Ascending aorta (tissue), 2 donors: ENCODE measurements around the gene ATP13A1. TPM values are rescaled to one million over a fixed set of nuclear protein-coding genes. Genes with fewer than 3 reads are reported as not detected.
"Not testable (repeated sequence)": the region's sequence is repeated elsewhere in the genome, so short reads cannot be mapped to it uniquely, and the experiment has no call there.

Experiments
- DNase-seq, 2 donors: peaks; one replicate each; pipeline ENCODE4 v3.0.0-alpha.2; 2019; ENCODE audit warnings: low spot score in 2 of 2
- H3K27ac ChIP-seq, 2 donors: fragments of 200-600 bp; sonication (generic); one replicate each; pipeline ENCODE4 v1.5.1; 2016 to 2017; ENCODE audit warnings: mild to moderate bottlenecking in 1 of 2
- H3K27me3 ChIP-seq: fragments of 200-600 bp; sonication (generic); one replicate; pipeline ENCODE4 v1.5.1; 2017
- H3K36me3 ChIP-seq, 2 donors: fragments of 200-600 bp; sonication (generic); one replicate each; pipeline ENCODE4 v1.5.1; 2016
- H3K4me1 ChIP-seq, 2 donors: fragments of 200-600 bp; sonication (generic); one replicate each; pipeline ENCODE4 v1.5.1; 2016 to 2017; ENCODE audit warnings: mild to moderate bottlenecking in 1 of 2
- H3K4me3 ChIP-seq, 2 donors: fragments of 200-600 bp; sonication (generic); one replicate each; pipeline ENCODE4 v1.5.1; 2016 to 2017; ENCODE audit warnings: mild to moderate bottlenecking in 1 of 2
- H3K9me3 ChIP-seq, 2 donors: fragments of 200-600 bp; sonication (generic); one replicate each; pipeline ENCODE4 v1.5.1; 2016
- intact Hi-C: fragments of 100-400 bp; cut with DNase I; formaldehyde crosslinking; loops from one replicate; pipeline ENCODE4 v1.15.1; 2023
- total RNA-seq: library from RNA; depleted of rRNA; stranded (reverse); fragments of >200 nt; gene quantifications from one replicate; pipeline ENCODE4 v1.1.0, GENCODE V29; 2016
- TF ChIP-seq, protein P1 (sequence below), 3 experiments: fragments of 200-600 bp in 2 of 3; fragments of 450-650 bp in 1 of 3; sonication (generic) in 2 of 3; IDR thresholded peaks; one replicate each; pipeline ENCODE4 v1.5.1; 2016 to 2019; ENCODE audit warnings: antibody characterized with exemption in 3 of 3, mild to moderate bottlenecking in 1 of 3, moderate library complexity in 1 of 3

ATP13A1 gene
- total RNA-seq, 1 donor from 2014 or later: 161 TPM

DNA sequence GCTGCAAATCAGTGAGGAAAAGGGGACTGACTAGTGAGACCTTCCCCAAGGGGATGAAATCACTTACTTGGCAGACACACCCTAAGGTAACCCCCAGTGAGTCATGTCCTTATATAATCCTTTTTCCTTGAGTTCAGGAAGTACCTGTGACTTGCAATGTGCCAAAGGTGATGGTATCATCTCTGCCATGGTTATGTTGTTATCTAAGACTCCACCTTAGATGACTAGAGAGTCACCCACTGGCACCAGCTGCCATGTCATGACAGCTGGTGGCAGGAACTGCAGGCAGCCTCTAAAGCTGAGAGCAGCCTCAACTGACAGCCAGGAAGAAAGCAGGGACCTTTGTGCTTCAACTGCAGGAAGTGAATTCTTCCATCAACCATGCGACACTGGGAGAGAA is 57.5 kb downstream of the ATP13A1 start:
- Histone ChIP-seq H3K27me3 (no peaks in the 10 kb centered on the region), H3K4me1 (no peaks in the 10 kb centered on the region), H3K27ac (no peak overlapping the region), H3K9me3 (no peaks in the 10 kb centered on the region), H3K4me3 (no peak overlapping the region), H3K36me3 (no peaks in the 10 kb centered on the region)
- intact Hi-C loops: no loop called here
- DNase-seq: no peak
- TF ChIP-seq, protein P1, sequence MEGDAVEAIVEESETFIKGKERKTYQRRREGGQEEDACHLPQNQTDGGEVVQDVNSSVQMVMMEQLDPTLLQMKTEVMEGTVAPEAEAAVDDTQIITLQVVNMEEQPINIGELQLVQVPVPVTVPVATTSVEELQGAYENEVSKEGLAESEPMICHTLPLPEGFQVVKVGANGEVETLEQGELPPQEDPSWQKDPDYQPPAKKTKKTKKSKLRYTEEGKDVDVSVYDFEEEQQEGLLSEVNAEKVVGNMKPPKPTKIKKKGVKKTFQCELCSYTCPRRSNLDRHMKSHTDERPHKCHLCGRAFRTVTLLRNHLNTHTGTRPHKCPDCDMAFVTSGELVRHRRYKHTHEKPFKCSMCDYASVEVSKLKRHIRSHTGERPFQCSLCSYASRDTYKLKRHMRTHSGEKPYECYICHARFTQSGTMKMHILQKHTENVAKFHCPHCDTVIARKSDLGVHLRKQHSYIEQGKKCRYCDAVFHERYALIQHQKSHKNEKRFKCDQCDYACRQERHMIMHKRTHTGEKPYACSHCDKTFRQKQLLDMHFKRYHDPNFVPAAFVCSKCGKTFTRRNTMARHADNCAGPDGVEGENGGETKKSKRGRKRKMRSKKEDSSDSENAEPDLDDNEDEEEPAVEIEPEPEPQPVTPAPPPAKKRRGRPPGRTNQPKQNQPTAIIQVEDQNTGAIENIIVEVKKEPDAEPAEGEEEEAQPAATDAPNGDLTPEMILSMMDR (IDR thresholded peaks at IDR 0.05): no peak

- H3K27ac ChIP-seq: no peak overlapping the region
- H3K27me3 ChIP-seq: no peaks in the 10 kb centered on the region
Observed at GRCh38 chr19:19602713-19603324, 60.7 kb downstream of the ATP13A1 start.

GRCh38 chr19:19602136-19602712 is 61.3 kb downstream of the ATP13A1 start:
- Histone ChIP-seq H3K9me3 (no peaks in the 10 kb centered on the region), H3K4me3 (no peak overlapping the region), H3K4me1 (no peaks in the 10 kb centered on the region), H3K36me3 (no peaks in the 10 kb centered on the region), H3K27ac (no peak overlapping the region), H3K27me3 (no peaks in the 10 kb centered on the region)
- no peak for DNase-seq
- TF ChIP-seq, protein P1 (IDR thresholded peaks at IDR 0.05): no peak
- intact Hi-C loops: no loop called here

More at GRCh38 chr19:19602713-19603324, 60.7 kb downstream of the ATP13A1 start:
- Histone ChIP-seq H3K9me3 (no peaks in the 10 kb centered on the region), H3K4me3 (no peak overlapping the region), H3K36me3 (no peaks in the 10 kb centered on the region), H3K4me1 (no peaks in the 10 kb centered on the region)
- intact Hi-C loops: no loop called here
- DNase-seq: no peak
- TF ChIP-seq, protein P1 (IDR thresholded peaks at IDR 0.05): no peak

DNA sequence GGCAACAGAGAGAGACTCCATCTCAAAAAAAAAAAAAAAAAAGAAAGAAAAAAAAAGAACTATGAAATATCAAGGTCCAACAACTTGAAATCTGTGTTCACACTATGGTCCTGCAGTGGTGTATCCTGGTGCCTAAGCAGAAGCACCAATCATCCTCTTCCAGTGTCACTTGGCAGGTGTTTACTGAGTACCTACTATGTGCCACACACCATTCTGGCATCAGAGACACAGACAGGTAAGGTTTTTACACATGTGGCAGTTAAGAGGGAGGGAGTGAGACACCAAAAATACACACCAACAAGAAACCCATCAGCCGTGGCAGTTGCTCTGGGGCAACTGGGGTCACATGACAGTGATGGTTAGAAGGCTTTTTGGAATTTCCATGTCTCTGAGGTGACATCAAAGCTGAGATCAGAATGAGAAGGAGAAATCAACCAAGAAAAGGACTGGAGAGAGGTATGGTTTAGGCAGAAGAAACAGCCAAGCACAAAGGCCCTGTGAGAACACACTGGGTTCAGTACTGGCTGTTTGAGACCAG is 62.6 kb downstream of the ATP13A1 start:
- no peak overlapping the region for H3K27ac ChIP-seq
- DNase-seq: no peak
- no peaks in the 10 kb centered on the region for H3K27me3 ChIP-seq
- intact Hi-C loops: no loop called here
- H3K9me3 ChIP-seq: no peaks in the 10 kb centered on the region
- no peaks in the 10 kb centered on the region for H3K36me3 ChIP-seq
- no peaks in the 10 kb centered on the region for H3K4me1 ChIP-seq
- H3K4me3 ChIP-seq: no peak overlapping the region
- TF ChIP-seq, protein P1 (IDR thresholded peaks at IDR 0.05): no peak

DNA sequence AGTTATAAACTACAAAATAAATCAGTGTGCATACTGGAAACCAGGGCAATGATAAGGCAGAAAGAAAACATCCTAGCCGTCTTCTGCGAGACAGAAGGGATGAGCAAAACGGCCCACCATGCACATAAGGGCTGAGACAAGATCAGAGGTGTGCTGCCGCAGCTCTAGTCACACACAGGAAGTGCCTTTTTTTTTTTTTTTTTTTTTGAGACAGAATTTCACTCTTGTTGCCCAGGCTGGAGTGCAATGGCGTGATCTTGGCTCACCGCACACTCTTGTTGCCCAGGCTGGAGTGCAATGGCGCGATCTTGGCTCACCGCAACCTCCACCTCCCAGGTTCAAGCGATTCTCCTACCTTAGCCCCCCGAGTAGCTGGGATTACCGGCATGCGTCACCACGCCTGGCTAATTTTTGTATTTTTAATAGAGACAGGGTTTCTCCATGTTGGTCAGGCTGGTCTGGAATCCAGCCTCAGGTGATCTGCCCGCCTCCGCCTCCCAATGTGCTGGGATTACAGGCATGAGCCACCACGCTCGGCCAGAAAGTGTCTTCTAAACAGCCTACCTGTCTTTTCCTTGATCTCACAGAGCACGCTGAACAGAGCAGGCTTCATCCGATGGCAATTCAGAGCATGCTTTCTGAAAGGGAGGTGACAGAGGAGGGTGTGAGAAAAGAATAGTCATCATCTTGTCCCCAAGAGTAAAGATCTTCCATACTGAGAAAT is 64.6 kb downstream of the ATP13A1 start:
- intact Hi-C loops, H3K27me3 ChIP-seq, DNase-seq, H3K4me1 ChIP-seq, H3K27ac ChIP-seq, H3K9me3 ChIP-seq, H3K36me3 ChIP-seq, H3K4me3 ChIP-seq: not testable (repeated sequence)

GRCh38 chr19:19597809-19598306 is 65.6 kb downstream of the ATP13A1 start:
- no peak overlapping the region for H3K27ac ChIP-seq
- H3K4me1 ChIP-seq: no peaks in the 10 kb centered on the region
- H3K9me3 ChIP-seq: no peaks in the 10 kb centered on the region
- no peaks in the 10 kb centered on the region for H3K27me3 ChIP-seq
- TF ChIP-seq, protein P1 (IDR thresholded peaks at IDR 0.05): no peak
- DNase-seq: no peak
- H3K36me3 ChIP-seq: no peaks in the 10 kb centered on the region
- H3K4me3 ChIP-seq: no peak overlapping the region
- intact Hi-C loops: no loop called here
